Measurements from ENCODE around the gene PRDM16.

DNA sequence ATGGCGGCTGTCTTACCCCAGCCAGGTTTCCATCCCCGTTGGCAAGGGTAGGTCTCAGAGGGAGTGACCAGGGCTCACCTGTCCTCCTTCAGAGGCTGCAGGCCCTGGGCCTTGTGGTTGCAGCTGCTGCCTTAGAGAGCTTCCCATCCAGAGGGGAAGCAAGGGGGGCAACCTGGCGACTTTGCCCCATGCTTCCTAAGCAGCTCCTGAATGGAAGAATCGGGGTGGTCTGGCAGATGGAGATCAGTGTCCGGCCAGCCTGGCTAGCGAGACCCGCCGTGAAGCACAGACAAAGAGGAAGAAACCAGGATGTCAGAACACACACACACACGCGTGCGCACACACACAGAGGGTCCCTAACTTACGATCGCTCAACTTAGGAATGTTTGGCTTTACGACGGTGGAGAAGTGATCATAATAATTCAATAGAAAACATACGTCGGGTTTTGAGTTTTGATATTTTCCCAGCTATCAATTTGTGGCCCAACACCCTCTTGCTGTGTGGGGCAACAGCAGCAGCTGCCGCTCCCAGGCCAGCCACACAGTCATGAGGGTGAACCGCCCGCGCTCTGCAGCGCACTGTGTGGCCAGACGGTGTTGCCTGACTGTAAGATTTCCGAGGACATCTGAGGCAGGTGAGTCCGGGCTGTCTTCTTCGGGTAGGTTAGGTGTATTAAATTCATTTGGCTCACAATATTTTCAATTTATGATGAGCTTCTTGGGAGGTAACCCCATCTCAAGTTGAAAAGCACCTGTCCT lies 272.4 kb downstream of the PRDM16 start:
- TF ChIP-seq CTCF (tag by site-specific recombination; IDR thresholded peaks at IDR 0.05) = no peak
- TF ChIP-seq, protein P1, sequence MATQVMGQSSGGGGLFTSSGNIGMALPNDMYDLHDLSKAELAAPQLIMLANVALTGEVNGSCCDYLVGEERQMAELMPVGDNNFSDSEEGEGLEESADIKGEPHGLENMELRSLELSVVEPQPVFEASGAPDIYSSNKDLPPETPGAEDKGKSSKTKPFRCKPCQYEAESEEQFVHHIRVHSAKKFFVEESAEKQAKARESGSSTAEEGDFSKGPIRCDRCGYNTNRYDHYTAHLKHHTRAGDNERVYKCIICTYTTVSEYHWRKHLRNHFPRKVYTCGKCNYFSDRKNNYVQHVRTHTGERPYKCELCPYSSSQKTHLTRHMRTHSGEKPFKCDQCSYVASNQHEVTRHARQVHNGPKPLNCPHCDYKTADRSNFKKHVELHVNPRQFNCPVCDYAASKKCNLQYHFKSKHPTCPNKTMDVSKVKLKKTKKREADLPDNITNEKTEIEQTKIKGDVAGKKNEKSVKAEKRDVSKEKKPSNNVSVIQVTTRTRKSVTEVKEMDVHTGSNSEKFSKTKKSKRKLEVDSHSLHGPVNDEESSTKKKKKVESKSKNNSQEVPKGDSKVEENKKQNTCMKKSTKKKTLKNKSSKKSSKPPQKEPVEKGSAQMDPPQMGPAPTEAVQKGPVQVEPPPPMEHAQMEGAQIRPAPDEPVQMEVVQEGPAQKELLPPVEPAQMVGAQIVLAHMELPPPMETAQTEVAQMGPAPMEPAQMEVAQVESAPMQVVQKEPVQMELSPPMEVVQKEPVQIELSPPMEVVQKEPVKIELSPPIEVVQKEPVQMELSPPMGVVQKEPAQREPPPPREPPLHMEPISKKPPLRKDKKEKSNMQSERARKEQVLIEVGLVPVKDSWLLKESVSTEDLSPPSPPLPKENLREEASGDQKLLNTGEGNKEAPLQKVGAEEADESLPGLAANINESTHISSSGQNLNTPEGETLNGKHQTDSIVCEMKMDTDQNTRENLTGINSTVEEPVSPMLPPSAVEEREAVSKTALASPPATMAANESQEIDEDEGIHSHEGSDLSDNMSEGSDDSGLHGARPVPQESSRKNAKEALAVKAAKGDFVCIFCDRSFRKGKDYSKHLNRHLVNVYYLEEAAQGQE (tag by site-specific recombination; IDR thresholded peaks at IDR 0.05) = no peak
- TF ChIP-seq ZNF768 (tag by site-specific recombination; IDR thresholded peaks at IDR 0.05) = no peak
